HepG2 (cell line): ENCODE data around the gene SPOP. TPM values are rescaled to one million over a fixed set of nuclear protein-coding genes. Genes with fewer than 3 reads are reported as not detected.

ENCODE experiments used
- BCL6 ChIP-seq: IDR thresholded peaks from 2 replicates; pipeline ENCODE4 v1.6.1; 2016; ENCODE audit warnings: missing genetic modification reagents, missing compliant biosample characterization
- MIER3 ChIP-seq: IDR thresholded peaks from 2 replicates; pipeline ENCODE4 v1.6.1; 2016; ENCODE audit warnings: missing compliant biosample characterization, borderline replicate concordance
- MIXL1 ChIP-seq: IDR thresholded peaks from 2 replicates; pipeline ENCODE4 v1.6.1; 2016
- PITX1 ChIP-seq: sonication (generic); formaldehyde crosslinking; IDR thresholded peaks from 2 replicates; pipeline ENCODE4 v1.5.1; 2020; ENCODE audit warnings: mild to moderate bottlenecking, missing genetic modification reagents
- REPIN1 ChIP-seq: sonication (generic); formaldehyde crosslinking; IDR thresholded peaks from 2 replicates; pipeline ENCODE4 v1.8.0; 2022; ENCODE audit warnings: missing genetic modification reagents, low read depth, mild to moderate bottlenecking, borderline replicate concordance
- SNRNP70 ChIP-seq: fragments of 200-400 bp; formaldehyde crosslinking; IDR thresholded peaks from 2 replicates; pipeline ENCODE4 v1.6.1; 2017; ENCODE audit warnings: mild to moderate bottlenecking, low read depth, low read length, moderate library complexity
- ZFX ChIP-seq: sonication (generic); formaldehyde crosslinking; IDR thresholded peaks from 2 replicates; pipeline ENCODE4 v1.4.0; 2020; ENCODE audit warnings: mild to moderate bottlenecking, low read depth, missing genetic modification reagents, moderate library complexity
- ZMYM4 ChIP-seq: sonication (generic); formaldehyde crosslinking; IDR thresholded peaks from 2 replicates; pipeline ENCODE4 v1.8.1; 2023; ENCODE audit warnings: mild to moderate bottlenecking, missing genetic modification reagents
- ZNF12 ChIP-seq: sonication (generic); formaldehyde crosslinking; IDR thresholded peaks from 2 replicates; pipeline ENCODE4 v1.5.0; 2020; ENCODE audit warnings: missing genetic modification reagents
- ZNF136 ChIP-seq: sonication (generic); formaldehyde crosslinking; IDR thresholded peaks from 2 replicates; pipeline ENCODE4 v1.8.1; 2022; ENCODE audit warnings: low read depth, mild to moderate bottlenecking, moderate library complexity, missing genetic modification reagents
- ZNF251 ChIP-seq: sonication (generic); formaldehyde crosslinking; IDR thresholded peaks from 2 replicates; pipeline ENCODE4 v1.9.0; 2021; ENCODE audit warnings: mild to moderate bottlenecking, missing genetic modification reagents
- polyA plus RNA-seq, 8 experiments: library from polyadenylated mRNA; depleted of rRNA in 3 of 8; stranded (reverse) in 7 of 8; unstranded in 1 of 8; fragments of >200 nt; fragmentation: Illumina TruSeq in 4 of 8; extraction: Trizol in 4 of 8; gene quantifications; 2 replicates each; pipeline versions ENCODE4 v1.2.1 to v1.2.3, GENCODE V29; 2011 to 2016; ENCODE audit warnings: low read depth in 4 of 8, missing spikeins in 1 of 8, mixed read lengths in 1 of 8; ENCODE audit not compliant: insufficient read depth in 1 of 8
- total RNA-seq, 5 experiments: library from RNA; depleted of rRNA; stranded (reverse); fragments of >200 nt; fragmentation: Illumina TruSeq; extraction: Trizol; gene quantifications; 2 replicates each; pipeline ENCODE4 v1.2.3, GENCODE V29; 2016; ENCODE audit warnings: low read depth in 1 of 5
- TF ChIP-seq, protein P1 (sequence below): fragments of 450-650 bp; IDR thresholded peaks from 2 replicates; pipeline ENCODE4 v1.6.1; 2016
- TF ChIP-seq, protein P2 (sequence below): sonication (generic); formaldehyde crosslinking; IDR thresholded peaks from 2 replicates; pipeline ENCODE4 v1.4.0; 2020; ENCODE audit warnings: low read depth, mild to moderate bottlenecking, missing genetic modification reagents
- TF ChIP-seq, protein P3 (sequence below): IDR thresholded peaks from 2 replicates; pipeline ENCODE4 v1.6.1; 2016; ENCODE audit warnings: missing compliant biosample characterization, missing genetic modification reagents, borderline replicate concordance
- TF ChIP-seq, protein P4 (sequence below): sonication (generic); formaldehyde crosslinking; IDR thresholded peaks from 2 replicates; pipeline ENCODE4 v1.5.0; 2020; ENCODE audit warnings: mild to moderate bottlenecking, missing genetic modification reagents, borderline replicate concordance
- TF ChIP-seq, protein P5 (sequence below): sonication (generic); formaldehyde crosslinking; IDR thresholded peaks from 2 replicates; pipeline ENCODE4 v1.5.0; 2020; ENCODE audit warnings: missing genetic modification reagents
- TF ChIP-seq, protein P6 (sequence below): sonication (generic); formaldehyde crosslinking; IDR thresholded peaks from 2 replicates; pipeline ENCODE4 v1.5.1; 2020; ENCODE audit warnings: missing genetic modification reagents, mild to moderate bottlenecking, borderline replicate concordance

SPOP gene
- total and polyA plus RNA-seq, 2 of the 13 experiments (the other 11 are each of a cell fraction or from before 2014, with no cell fraction given), result 52.8 to 60.8 TPM

DNA sequence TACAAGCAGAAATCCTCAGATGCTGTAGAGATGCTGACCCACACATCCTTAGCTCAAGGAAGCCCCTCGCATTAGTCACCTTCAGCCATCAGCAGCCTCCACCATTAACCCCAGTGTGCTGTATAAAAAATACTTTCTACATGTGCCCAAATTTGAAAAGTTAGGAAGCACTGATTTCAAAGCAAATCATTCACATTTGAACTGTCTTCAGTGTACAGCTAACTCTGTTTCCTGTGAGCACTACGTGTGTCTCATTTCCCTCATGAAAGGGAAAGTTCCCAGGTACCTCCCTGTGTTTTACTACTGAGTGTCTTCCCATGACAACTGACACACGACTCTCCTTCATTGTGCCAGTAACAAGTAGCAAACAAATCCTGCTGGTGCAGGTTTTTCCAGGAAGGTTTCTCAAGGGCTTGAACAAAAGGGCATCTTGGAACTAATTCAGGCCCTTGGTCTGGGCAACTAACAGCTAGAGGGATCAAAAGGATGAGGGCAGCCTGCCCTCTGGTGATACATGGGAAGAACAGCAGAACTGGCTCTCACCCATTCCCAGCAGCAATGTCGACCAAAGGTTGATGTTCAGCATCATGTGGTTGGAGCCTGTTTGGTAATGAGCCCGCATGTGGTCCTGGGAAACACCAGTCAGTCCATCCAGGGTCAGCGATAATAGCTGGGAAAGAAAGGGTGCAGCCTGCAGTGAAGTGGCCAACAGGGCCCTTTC, 25.8 kb upstream of the SPOP start (continued):
- TF ChIP-seq, protein P1, sequence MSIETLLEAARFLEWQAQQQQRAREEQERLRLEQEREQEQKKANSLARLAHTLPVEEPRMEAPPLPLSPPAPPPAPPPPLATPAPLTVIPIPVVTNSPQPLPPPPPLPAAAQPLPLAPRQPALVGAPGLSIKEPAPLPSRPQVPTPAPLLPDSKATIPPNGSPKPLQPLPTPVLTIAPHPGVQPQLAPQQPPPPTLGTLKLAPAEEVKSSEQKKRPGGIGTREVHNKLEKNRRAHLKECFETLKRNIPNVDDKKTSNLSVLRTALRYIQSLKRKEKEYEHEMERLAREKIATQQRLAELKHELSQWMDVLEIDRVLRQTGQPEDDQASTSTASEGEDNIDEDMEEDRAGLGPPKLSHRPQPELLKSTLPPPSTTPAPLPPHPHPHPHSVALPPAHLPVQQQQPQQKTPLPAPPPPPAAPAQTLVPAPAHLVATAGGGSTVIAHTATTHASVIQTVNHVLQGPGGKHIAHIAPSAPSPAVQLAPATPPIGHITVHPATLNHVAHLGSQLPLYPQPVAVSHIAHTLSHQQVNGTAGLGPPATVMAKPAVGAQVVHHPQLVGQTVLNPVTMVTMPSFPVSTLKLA, result peak; percentile 69
- TF ChIP-seq MIXL1 (peak; percentile 82), BCL6 (CRISPR knock-in tag) (no peak), REPIN1 (peak; percentile 56; the same call in 1 of the 2 replicates), ZNF12 (CRISPR knock-in tag) (0 out of 2 replicates have a peak, but pooled peaks have one; percentile 18), PITX1 (CRISPR knock-in tag) (0 out of 2 replicates have a peak, but pooled peaks have one; percentile 21), ZNF251 (no peak), ZNF136 (CRISPR knock-in tag) (peak; percentile 93; the same call in 1 of the 2 replicates), ZFX (CRISPR knock-in tag) (peak; percentile 49; the same call in 1 of the 2 replicates), MIER3 (peak; percentile 47; the same call in 1 of the 2 replicates), SNRNP70 (no peak), ZMYM4 (CRISPR knock-in tag) (peak; percentile 44; the same call in 1 of the 2 replicates)
- TF ChIP-seq, protein P2, sequence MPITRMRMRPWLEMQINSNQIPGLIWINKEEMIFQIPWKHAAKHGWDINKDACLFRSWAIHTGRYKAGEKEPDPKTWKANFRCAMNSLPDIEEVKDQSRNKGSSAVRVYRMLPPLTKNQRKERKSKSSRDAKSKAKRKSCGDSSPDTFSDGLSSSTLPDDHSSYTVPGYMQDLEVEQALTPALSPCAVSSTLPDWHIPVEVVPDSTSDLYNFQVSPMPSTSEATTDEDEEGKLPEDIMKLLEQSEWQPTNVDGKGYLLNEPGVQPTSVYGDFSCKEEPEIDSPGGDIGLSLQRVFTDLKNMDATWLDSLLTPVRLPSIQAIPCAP, result no peak
- TF ChIP-seq, protein P3, sequence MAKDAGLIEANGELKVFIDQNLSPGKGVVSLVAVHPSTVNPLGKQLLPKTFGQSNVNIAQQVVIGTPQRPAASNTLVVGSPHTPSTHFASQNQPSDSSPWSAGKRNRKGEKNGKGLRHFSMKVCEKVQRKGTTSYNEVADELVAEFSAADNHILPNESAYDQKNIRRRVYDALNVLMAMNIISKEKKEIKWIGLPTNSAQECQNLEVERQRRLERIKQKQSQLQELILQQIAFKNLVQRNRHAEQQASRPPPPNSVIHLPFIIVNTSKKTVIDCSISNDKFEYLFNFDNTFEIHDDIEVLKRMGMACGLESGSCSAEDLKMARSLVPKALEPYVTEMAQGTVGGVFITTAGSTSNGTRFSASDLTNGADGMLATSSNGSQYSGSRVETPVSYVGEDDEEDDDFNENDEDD, result peak; percentile 46; the same call in 1 of the 2 replicates
- TF ChIP-seq, protein P4, sequence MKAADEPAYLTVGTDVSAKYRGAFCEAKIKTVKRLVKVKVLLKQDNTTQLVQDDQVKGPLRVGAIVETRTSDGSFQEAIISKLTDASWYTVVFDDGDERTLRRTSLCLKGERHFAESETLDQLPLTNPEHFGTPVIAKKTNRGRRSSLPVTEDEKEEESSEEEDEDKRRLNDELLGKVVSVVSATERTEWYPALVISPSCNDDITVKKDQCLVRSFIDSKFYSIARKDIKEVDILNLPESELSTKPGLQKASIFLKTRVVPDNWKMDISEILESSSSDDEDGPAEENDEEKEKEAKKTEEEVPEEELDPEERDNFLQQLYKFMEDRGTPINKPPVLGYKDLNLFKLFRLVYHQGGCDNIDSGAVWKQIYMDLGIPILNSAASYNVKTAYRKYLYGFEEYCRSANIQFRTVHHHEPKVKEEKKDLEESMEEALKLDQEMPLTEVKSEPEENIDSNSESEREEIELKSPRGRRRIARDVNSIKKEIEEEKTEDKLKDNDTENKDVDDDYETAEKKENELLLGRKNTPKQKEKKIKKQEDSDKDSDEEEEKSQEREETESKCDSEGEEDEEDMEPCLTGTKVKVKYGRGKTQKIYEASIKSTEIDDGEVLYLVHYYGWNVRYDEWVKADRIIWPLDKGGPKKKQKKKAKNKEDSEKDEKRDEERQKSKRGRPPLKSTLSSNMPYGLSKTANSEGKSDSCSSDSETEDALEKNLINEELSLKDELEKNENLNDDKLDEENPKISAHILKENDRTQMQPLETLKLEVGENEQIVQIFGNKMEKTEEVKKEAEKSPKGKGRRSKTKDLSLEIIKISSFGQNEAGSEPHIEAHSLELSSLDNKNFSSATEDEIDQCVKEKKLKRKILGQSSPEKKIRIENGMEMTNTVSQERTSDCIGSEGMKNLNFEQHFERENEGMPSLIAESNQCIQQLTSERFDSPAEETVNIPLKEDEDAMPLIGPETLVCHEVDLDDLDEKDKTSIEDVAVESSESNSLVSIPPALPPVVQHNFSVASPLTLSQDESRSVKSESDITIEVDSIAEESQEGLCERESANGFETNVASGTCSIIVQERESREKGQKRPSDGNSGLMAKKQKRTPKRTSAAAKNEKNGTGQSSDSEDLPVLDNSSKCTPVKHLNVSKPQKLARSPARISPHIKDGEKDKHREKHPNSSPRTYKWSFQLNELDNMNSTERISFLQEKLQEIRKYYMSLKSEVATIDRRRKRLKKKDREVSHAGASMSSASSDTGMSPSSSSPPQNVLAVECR, result peak; percentile 53; the same call in 1 of the 2 replicates
- TF ChIP-seq, protein P5, sequence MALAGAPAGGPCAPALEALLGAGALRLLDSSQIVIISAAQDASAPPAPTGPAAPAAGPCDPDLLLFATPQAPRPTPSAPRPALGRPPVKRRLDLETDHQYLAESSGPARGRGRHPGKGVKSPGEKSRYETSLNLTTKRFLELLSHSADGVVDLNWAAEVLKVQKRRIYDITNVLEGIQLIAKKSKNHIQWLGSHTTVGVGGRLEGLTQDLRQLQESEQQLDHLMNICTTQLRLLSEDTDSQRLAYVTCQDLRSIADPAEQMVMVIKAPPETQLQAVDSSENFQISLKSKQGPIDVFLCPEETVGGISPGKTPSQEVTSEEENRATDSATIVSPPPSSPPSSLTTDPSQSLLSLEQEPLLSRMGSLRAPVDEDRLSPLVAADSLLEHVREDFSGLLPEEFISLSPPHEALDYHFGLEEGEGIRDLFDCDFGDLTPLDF (CRISPR knock-in tag), result no peak
- TF ChIP-seq, protein P6, sequence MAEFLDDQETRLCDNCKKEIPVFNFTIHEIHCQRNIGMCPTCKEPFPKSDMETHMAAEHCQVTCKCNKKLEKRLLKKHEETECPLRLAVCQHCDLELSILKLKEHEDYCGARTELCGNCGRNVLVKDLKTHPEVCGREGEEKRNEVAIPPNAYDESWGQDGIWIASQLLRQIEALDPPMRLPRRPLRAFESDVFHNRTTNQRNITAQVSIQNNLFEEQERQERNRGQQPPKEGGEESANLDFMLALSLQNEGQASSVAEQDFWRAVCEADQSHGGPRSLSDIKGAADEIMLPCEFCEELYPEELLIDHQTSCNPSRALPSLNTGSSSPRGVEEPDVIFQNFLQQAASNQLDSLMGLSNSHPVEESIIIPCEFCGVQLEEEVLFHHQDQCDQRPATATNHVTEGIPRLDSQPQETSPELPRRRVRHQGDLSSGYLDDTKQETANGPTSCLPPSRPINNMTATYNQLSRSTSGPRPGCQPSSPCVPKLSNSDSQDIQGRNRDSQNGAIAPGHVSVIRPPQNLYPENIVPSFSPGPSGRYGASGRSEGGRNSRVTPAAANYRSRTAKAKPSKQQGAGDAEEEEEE (CRISPR knock-in tag), result peak; percentile 94; the same call in 1 of the 2 replicates
